HEK293 (cell line): ENCODE data around the gene PIM3.

ENCODE experiments used
- ZBTB8A ChIP-seq: fragments of 450-650 bp; formaldehyde crosslinking; IDR thresholded peaks from 2 replicates; pipeline ENCODE4 v1.5.1; 2016; ENCODE audit warnings: missing biosample characterization, missing genetic modification characterization
- ZNF555 ChIP-seq: fragments of 450-650 bp; formaldehyde crosslinking; conservative IDR thresholded peaks from 2 replicates; pipeline ENCODE4 v1.5.1; 2017; ENCODE audit warnings: missing biosample characterization, mild to moderate bottlenecking, missing genetic modification characterization, inconsistent platforms
- TF ChIP-seq, protein P1 (sequence below): fragments of 450-650 bp; formaldehyde crosslinking; IDR thresholded peaks from 2 replicates; pipeline ENCODE4 v1.5.1; 2016; ENCODE audit warnings: missing biosample characterization, missing genetic modification characterization

DNA sequence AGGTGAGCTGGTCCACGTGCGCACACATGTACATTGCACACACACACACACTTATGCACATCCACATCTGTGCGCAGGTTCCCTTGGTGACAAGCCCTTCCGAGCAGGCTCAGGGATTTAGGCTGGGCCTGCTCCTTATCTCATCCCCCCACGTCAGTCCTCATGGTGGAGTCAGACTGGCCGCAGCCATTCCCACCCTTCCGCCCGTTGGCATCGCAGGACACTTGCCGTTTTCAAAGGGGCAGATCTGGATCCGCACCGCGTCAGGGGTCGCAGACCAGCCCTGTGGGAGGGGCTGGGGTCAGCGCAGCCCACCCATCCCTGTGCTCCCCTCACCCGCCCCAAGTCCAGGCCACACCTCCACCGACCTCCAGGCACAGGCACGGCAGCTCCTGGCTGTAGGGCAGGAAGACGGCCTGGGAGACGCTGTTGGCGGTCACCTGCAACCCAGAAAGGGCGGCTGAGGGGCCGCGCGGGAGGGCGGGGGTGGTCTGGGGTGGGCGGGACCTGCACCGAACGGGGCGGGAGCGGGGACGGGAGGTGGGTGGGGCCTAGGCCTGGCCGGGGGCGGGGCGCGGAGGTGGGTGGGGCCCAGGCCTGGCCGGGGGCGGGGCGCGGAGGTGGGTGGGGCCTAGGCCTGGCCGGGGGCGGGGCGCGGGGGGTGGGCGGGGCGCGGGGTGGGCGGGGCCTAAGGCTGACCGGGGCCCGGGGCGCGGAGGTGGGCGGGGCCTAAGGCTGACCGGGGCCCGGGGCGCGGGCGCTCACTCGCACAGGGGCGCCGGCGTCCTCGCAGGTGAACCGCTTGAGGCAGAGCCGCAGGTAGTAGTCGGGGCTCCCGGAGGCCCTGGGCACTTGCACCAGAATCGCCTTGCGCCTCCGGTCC lies 38.7 kb downstream of the PIM3 start:
- TF ChIP-seq, protein P1, sequence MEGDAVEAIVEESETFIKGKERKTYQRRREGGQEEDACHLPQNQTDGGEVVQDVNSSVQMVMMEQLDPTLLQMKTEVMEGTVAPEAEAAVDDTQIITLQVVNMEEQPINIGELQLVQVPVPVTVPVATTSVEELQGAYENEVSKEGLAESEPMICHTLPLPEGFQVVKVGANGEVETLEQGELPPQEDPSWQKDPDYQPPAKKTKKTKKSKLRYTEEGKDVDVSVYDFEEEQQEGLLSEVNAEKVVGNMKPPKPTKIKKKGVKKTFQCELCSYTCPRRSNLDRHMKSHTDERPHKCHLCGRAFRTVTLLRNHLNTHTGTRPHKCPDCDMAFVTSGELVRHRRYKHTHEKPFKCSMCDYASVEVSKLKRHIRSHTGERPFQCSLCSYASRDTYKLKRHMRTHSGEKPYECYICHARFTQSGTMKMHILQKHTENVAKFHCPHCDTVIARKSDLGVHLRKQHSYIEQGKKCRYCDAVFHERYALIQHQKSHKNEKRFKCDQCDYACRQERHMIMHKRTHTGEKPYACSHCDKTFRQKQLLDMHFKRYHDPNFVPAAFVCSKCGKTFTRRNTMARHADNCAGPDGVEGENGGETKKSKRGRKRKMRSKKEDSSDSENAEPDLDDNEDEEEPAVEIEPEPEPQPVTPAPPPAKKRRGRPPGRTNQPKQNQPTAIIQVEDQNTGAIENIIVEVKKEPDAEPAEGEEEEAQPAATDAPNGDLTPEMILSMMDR (tag by site-specific recombination): no peak
- TF ChIP-seq ZNF555 (tag by site-specific recombination): no peak
- no peak for TF ChIP-seq ZBTB8A (tag by site-specific recombination)
